Measurements from ENCODE around the gene TBPL2.
"Not testable (repeated sequence)": the region's sequence is repeated elsewhere in the genome, so short reads cannot be mapped to it uniquely, and the experiment has no call there.

TBPL2 gene

DNA sequence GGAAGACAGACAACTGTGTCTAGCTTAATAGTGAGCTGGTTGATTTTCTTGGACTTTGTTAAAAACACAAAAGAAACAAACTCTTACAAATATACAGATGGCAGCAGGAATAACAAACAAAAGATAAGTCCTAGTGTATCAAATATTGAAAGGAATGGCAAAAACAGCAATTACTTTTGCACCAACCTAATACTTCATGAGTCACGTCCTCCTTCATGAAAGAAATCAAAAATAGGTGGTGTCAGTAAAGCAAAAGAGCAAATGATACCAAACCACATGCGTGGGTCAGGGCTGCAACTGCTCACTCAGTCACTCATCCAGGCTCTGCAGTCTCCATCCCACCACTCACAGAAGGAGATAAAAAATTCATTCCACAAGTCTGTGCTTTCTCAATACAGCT is 40.6 kb downstream of the TBPL2 start:
- no peak for DNase-seq

- DNase-seq = no peak
Measured at GRCh38 chr14:55399183-55399582, 41.2 kb downstream of the TBPL2 start.

DNA sequence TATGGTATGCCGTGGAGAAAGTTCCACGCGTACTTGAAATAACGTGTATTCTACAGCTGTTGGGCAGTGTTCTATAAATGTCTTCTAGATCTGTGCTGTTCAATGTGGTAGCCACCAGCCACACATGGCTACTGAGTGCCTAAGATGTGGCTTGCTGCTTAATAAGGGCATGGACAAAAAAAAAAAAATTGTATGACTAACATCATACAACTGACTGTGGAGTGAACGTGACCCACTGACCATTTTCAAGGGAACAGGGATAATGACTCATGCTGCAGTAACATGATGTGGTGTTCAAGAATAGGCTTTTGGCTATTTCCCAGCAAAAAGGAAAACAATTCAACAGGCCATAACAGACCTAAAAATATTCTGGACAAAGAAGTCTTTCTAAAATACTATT is 41.7 kb downstream of the TBPL2 start:
- DNase-seq = no peak

DNA sequence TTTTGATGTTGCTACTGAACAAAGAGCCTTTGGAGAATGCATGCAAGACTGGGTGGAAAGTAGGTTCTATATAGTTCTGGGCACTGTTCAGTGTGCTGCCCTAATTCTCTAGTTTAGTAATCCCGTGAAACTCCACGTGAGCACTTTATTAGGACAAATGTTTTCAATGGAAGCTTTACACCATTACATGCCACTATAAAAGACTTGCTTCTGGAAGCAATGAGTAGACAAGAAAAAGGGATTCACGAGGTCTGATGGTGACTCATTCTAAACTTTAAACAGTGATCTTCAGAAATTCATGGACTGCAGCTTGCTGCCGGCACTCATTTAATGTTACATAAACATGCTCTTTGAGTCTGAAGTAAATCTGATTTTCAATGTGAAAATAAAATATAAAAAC is 51.1 kb downstream of the TBPL2 start:
- DNase-seq = no peak

- no peak for DNase-seq
Measured at GRCh38 chr14:55388160-55388559, 52.3 kb downstream of the TBPL2 start.

DNA sequence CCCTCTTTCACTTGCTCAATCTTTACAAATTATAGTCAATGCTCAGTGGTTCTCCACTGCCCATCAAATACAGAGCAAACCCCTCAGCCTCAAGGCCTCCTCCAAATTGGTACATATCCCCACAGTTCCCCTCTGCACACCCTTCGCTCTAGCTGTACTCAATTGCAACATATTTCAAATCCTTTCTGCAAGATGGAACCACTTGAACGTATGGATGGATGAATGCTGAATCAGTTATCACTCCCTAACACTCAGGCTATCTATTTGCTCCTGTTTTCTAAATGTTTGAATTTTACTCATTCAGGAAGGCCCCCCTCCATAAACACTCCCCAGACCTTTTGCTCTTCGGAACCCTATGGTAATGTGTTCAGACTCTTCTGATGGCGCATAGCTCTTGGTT is 53.3 kb downstream of the TBPL2 start:
- no peak for DNase-seq

DNA sequence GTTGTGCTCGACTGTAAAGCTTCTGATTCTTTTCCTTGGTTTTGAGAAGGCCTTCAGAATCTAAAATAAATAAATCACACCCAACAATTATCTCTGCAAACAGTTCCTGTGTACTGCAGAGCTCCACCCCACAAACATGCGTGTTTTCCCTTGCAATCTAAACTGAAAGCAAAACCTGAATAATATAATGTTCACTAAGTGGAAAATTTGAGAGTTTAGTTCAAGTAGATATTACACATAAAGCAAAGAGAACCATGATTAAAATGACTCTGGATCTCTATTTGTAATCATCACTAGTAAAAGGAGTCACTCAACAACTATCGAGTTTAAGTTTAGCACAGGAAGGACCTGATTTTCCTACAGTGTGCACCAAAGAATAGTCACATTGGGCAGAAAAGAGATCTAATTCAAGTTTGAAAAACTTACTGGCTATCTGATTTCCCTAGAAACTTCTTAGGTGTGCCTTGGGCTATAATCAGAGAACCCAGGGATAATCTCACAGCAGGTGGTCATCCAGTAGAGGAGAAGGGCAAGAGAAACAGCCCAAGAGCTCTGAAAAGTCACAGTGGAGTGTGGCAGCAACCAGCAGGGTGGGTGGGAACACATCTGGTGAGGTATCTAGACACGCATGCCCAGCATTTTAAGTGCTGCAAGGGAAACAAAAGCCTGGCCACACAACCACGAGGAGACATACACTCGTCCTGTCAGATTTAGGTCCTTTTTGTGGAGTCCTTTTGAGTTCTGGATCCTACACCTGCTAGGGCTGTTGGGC is 54.2 kb downstream of the TBPL2 start:
- peak; percentile 69 for DNase-seq

DNA sequence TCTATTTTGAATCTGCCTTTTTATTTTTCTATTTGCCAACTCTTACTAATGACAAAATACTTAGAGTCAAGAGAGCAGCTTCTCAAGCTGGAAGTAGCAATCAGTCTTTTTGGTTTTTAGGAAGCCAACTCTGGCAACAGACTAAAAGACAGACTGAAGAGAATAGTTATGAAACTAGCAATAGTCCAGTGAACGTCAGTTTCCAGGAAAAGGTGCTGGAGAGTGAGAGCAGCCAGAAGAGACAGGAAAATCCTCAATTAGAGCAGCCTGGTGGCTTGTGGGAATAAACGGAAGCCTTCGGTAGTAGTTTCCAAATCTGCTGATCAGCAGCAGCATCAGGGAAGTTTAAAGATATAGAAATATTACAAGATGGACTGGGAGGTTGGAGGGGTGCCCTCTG is 55.9 kb downstream of the TBPL2 start:
- DNase-seq = no peak

DNA sequence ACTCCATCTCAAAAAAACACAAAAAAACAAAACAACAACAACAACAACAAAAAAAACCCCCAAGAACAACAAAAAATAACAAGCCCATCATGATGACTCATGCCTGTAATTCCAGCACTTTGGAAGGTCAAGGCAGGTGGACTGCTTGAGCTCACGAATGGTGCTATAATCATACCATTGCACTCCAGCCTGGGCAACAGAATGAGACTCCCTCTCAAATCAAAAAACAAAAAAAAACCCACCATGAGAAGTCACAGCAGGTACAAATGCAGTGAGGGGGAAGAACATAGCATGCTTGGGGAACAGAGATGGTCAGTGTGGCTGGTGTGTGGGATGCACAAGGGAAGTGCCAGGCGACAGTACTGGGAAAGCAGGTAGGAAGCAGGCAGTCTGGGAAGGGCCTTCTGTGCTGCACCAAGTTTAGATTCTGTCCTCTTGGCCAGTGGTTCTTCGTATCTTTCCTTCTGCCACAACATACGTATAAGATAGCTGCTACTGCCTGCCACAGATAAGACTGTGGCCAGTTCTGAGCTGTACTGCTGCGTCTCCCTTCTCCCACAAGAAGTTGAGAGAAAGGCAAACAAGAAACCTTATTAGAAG is 56.8 kb downstream of the TBPL2 start:
- no peak for DNase-seq

DNA sequence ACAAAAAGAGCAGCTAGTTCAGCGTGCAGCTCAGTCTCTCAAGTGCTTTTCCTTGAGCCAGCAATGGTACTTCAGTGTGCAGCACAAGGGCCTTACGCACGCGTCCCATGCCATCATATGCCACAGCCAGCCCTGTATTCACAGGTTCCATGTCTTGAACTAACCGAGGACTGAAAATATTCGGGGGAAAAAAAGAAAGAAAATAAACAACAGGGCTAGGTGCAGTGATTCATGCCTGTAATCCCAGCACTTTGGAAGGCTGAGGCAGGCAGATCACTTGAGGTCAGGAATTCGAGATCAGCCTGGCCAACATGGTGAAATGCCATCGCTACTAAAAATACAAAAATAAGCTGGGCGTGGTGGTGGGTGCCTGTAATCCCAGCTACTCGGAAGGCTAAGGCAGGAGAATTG is 57.4 kb downstream of the TBPL2 start:
- DNase-seq = not testable (repeated sequence)

DNA sequence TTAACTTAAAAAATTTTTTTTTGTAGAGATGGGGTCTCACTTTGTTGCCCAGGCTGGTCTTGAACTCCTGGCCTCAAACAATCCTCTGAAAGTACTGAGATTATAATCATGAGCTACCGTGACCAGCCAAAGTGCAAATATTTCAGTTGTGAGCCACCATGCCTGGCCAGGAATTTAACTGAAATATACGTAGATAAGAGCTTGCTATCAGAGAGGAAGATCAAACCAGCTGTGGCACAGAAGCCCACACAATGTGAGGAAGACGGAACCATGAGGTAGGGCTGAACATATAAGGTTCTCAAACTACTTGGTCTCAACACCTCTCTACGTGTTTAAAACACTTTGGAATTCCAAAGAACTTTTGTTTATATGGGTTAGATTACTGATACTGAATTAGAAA is 57.9 kb downstream of the TBPL2 start:
- DNase-seq = no peak

GRCh38 chr14:55381561-55381960 is 58.9 kb downstream of the TBPL2 start:
- DNase-seq = no peak

DNA sequence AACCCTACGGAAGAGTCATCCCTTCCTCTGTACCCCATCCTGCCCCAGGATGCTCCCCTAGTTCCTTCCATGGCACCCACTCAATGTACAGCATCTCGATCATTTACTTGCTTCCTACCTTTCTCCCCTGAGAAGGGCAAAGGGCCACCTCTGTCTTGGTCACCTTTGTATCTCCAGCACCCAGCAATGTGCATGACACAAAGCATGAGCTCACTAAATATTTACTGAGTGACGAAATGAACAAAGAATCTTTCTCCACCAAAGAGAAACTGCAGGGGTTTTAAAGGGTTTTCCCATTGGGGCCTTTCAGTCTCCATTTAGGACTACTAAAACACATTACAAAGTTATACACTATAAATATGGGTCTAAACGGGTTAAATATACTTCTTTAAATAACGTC is 59.4 kb downstream of the TBPL2 start:
- DNase-seq = no peak

- no peak for DNase-seq
Measured at GRCh38 chr14:55377236-55377635, 63.2 kb downstream of the TBPL2 start.

DNA sequence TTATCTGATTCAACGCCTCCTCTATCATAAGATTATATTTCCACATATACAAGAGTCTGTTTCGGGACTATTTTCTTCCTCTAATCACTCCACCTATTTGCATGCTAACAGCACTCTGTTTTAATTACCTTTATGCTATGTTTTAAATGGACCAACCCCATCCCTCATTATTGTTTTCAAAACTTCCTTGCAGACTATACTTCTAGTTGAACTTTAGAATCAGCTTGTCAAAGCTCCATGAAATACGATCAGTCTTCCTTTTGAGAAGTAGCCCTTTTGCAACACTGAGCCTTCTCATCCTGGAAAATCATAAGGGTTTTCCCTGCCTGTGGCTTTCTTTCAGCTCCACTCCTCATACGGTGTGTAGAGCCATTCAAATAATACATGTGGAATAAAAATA is 65.6 kb downstream of the TBPL2 start:
- no peak for DNase-seq

- no peak for DNase-seq
Measured at GRCh38 chr14:55373784-55374705, 66.4 kb downstream of the TBPL2 start.

DNA sequence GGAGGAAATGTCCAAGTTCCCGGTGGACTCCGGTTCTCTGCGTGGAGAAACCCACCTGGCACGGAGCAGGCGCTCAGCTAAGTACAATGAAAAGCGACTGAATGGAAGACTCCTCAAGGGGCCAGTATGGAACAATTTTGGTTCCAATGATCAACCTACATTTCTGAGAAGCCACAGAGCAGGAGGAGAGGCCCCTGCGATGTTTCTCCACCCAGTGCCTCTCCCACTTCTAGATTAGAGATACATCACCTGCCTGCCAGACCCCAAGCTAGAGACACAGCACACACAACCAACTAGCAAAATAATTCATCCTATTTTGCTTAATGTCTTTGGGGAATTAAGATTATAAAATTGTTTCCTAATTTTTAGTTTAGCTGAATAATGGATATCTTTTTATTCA is 67.6 kb downstream of the TBPL2 start:
- DNase-seq = no peak

DNA sequence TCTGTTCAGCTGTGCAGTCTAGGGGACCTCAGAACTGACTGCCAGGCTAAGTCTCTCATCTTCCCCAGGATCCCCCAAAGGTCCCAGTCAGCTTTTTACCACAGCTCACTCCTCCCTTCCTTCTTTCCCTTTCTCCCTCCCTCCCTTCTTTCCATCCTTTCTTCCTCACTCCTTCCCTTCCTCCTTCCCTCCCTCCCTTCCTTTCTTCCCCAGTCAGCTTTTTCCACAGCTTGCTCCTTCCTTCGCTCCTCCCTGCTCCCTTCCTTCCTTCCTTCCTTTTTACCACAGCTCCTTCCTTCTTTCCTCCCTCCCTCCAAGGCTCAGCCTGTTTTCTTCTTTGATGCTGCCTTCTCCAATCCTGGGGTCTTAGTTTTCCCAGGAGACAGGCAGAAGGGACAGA is 68.0 kb downstream of the TBPL2 start:
- DNase-seq = no peak

GRCh38 chr14:55370883-55371455 is 69.4 kb downstream of the TBPL2 start:
- peak; percentile 12 for DNase-seq

- DNase-seq = no peak
Measured at GRCh38 chr14:55366271-55366670, 74.1 kb downstream of the TBPL2 start.
